Erythroblast (primary cell): ENCODE measurements around the gene PTGFRN.

Source experiments
- DNase-seq, 2 experiments: peaks; one replicate each; lab custom pipeline; 2025; lab: John Stamatoyannopoulos, UW
- GATA1 ChIP-seq: IDR thresholded peaks from 2 replicates; pipeline ENCODE4 v1.6.1; 2011; ENCODE audit warnings: low read depth, mild to moderate bottlenecking, control low read depth, low read length, moderate library complexity
- POLR2A ChIP-seq: IDR thresholded peaks from 2 replicates; pipeline ENCODE4 v1.6.1; 2011; ENCODE audit warnings: mild to moderate bottlenecking, low read length

The PTGFRN gene

GRCh38 chr1:116902723-116903383 lies 6.9 kb upstream of the PTGFRN start:
- no peak for DNase-seq
- TF ChIP-seq GATA1 (no peak), POLR2A (no peak)

DNA sequence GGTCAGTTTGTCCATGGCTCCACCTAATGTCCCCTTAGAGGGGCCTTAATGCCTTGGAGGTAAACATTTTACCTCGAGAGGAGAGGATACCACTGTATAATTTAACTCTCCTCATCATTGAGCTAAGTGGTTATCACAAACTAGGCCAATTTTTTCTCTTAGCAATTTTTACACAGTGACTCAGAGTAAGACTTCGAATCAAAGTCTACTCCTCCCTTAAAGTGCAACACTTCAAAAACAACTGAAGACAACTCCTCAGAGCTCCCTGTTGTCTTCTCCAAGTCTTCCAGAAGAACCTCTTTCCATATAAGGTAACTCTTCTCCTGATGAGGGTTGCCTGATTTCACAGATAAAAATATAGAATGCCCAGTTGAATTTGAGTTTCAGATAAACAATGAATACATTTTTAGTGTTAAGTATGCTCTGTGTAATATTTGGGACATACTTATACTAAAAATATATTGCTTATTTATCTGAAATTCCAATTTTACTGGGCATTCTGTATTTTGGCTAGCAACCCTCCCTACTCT lies 4.9 kb upstream of the PTGFRN start:
- TF ChIP-seq GATA1 (no peak), POLR2A (no peak)
- no peak for DNase-seq

GRCh38 chr1:116906812-116907211 lies 2.9 kb upstream of the PTGFRN start:
- DNase-seq, result no peak
- no peak for TF ChIP-seq GATA1
- no peak for TF ChIP-seq POLR2A

DNA sequence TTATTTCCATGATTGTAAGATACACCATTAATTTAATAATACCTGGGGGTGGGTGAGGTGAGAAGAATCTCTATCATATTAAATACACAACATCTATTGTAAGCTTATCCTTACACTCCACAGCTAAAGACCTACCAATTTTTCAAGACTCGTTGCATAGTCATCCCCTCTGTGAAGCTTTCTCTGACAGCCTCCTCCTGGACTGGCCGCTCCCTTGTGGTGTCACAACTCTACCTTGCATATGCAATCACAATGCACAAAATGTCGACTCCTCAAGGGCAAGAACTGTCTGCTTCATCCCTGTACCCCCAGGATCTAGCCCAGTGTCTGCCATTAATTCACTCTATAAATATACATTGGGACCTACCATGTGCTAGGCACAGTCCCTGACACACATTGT lies 2.4 kb upstream of the PTGFRN start:
- TF ChIP-seq POLR2A, result no peak
- TF ChIP-seq GATA1, result no peak

DNA sequence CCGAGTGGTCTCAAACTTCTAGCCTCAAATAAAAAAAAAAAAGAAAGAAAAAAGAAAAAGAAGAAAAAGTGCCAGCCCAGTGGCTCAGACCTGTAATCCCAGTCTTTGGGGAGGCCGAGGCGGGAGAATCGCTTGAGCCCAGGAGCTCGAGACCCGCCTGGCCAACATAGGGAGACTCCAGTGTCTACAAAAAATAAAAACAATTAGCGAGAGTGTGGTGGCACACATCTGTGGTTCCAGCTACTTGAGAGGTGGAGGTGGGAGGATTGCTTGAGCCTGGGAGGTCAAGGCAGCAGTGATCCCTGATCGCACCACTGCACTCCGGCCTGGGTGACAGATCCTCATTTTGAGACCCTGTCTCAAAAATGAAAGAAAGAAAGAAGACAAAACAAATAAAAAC lies 1.4 kb upstream of the PTGFRN start:
- TF ChIP-seq GATA1 (no peak), POLR2A (no peak)
- DNase-seq, result no peak

More for the DNA sequence above, 2.4 kb upstream of the PTGFRN start:
- no peak for DNase-seq

GRCh38 chr1:116908820-116909511 lies 750 bp upstream of the PTGFRN start:
- TF ChIP-seq POLR2A (no peak), GATA1 (no peak)
- no peak for DNase-seq

DNA sequence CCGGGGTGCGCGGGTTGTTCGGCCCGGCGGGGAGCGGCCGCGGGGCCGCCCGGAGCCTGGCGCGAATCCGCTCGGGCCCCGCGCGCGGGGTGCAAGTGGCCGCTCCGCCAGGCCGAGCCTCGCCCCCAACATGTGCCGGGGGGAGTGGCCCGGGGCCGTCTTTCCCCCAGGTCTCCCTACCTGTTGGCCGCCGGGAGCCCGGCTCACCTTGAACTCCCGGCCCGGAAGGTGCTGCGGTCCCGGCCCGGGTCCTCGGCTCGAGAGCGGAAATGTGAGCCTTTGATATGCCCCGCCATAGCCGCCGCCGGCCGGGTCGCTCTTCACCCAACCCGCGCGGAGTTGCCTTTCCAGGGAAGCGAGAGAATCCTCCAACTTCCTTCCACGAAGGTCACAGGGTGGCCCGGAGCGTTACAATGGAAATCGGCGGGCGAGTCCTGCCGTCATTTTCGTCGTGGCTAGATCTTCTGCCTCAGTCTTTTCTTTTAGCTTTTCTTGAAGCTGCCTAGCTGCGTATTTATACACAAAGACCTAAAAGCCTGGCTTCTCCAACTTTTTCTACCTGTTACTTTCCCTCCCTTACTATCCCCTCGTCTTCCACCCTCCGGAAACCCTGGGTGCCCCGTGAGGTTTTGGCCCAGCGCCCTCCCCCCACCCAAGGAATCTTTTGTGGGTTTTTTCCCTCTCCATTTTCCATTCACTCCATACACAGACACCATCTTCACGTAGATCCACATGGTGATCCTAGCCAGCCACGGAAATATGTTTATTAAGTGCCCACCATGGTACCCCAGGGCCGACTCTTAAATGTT lies 867 bp downstream of the PTGFRN start:
- no peak for TF ChIP-seq GATA1
- no peak for TF ChIP-seq POLR2A
- no peak for DNase-seq

DNA sequence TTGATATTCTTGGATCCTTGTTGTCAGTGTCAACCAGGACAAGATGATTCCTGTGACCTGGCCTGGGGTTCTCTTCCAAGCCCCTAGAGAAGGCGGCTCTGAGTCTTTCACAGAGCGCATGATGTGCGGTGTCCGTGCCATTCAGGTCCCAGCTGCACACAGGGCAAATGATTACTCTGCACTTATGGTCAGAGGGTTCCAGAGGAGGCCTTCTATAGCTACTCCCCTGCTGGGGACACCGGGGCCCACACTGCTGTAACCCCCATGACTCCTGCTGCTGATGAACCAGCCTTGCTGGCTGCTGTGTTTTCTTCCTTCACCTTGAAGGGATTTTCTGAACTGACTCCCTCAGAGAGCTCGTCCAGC lies 1.5 kb downstream of the PTGFRN start:
- no peak for DNase-seq
- no peak for TF ChIP-seq GATA1

DNA sequence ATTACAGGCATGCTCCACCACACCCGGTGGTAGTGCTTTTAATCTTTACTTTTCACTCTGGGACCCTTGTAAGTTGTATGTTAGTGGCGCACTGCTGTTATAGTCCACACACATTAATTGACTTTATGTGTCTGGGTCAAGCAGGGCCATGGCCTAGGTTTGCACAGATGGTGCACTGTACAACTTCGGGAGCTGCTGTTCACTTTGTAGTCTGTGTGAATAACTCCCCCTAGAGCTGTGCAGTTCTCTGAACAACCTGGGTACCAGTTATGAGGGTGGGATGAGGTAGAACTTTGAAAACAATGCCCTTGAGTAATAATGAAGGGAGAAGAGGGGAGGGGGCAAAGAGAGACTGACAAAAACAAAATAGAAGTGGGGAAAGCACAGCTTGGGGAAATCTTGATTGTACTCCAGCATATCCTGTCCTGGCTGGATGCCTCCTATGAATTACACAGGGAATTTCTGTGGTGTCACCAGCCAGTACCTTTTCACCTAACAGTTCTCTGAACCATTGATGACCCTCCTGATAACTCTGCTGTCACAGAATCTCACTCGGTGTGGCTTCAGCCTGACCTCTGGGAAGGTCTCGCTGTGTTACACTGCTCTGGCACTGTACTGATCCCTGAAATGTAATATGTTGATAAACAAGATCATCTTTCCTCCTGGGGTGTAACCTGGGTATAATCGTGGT lies 2.2 kb downstream of the PTGFRN start:
- TF ChIP-seq POLR2A (no peak), GATA1 (no peak)

DNA sequence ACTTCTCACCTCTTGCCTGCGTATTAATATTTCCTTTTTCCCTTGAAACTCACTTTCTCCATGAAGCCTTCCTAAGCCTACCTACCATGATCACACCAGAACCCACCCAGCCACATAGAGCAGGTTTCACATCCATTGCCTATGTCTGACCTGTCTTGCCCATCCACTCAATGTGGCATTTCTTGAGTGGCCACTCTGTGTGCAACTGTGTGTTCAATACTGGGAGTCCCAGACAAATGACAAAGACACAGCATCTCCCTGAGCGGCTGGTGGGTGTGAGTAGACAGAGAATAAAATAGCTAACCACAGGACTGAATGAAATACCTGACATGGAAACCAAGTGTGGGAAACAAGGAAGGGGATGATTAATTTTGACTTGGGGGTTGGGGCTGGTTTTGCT lies 3.1 kb downstream of the PTGFRN start:
- TF ChIP-seq GATA1, result no peak
- TF ChIP-seq POLR2A, result no peak
- DNase-seq, result no peak

More for the DNA sequence above, 2.2 kb downstream of the PTGFRN start:
- DNase-seq, result no peak

- TF ChIP-seq GATA1 (no peak), POLR2A (no peak)
- no peak for DNase-seq
Observed at GRCh38 chr1:116913941-116914340, 4.2 kb downstream of the PTGFRN start.

- TF ChIP-seq POLR2A (no peak), GATA1 (no peak)
- DNase-seq, result no peak
Observed at GRCh38 chr1:116914667-116915066, 5.0 kb downstream of the PTGFRN start.

DNA sequence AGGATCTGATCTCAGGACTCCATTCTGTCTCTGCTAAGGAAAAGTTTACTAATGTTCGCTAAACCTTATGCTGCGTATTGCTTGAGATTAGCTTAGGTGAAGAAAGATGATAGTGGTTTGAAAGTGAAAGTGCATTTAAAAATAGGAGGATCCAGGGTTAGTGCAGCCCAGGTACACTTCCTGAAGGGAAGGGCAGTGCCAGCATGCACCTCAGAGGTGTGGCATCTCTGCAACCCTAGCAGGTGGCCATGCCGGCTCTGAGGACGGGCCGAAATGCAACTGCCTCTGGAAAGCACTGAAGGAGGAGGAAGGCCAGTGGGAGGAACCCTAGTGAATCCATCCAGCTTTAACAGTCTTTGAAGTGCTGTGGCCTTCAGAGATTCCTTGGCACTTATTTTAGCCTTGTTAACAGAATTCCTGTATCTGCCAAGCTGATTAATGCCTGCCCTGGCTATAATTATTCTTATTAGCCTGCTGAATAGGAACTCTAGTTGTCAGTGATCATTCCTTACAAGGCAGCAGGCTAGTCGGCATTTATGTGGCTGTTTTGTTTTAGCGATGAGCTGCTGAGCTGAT lies 5.5 kb downstream of the PTGFRN start:
- TF ChIP-seq GATA1, result no peak
- no peak for TF ChIP-seq POLR2A
- DNase-seq, result no peak

GRCh38 chr1:116916002-116916401 lies 6.3 kb downstream of the PTGFRN start:
- no peak for DNase-seq
- TF ChIP-seq GATA1 (no peak), POLR2A (no peak)
